Esophagus mucosa (tissue), 1 donor: Measurements from ENCODE around the gene IGLL5. TPM values are rescaled to one million over a fixed set of nuclear protein-coding genes. Genes with fewer than 3 reads are reported as not detected.
"Not testable (repeated sequence)": the region's sequence is repeated elsewhere in the genome, so short reads cannot be mapped to it uniquely, and the experiment has no call there.

ENCODE experiments used
- ATAC-seq: fragments of 200-7000 bp; cut with Tn5 transposase; one replicate; pipeline ENCODE4 v1.9.1; 2020
- total RNA-seq: library from RNA; stranded (reverse); gene quantifications from one replicate; pipeline ENCODE4 v1.2.4, GENCODE V29; 2023
- donor health status: DM: yes; HTN: yes; CAD: no.

The IGLL5 gene
- total RNA-seq, 1 donor from 2014 or later: 1.8 TPM

DNA sequence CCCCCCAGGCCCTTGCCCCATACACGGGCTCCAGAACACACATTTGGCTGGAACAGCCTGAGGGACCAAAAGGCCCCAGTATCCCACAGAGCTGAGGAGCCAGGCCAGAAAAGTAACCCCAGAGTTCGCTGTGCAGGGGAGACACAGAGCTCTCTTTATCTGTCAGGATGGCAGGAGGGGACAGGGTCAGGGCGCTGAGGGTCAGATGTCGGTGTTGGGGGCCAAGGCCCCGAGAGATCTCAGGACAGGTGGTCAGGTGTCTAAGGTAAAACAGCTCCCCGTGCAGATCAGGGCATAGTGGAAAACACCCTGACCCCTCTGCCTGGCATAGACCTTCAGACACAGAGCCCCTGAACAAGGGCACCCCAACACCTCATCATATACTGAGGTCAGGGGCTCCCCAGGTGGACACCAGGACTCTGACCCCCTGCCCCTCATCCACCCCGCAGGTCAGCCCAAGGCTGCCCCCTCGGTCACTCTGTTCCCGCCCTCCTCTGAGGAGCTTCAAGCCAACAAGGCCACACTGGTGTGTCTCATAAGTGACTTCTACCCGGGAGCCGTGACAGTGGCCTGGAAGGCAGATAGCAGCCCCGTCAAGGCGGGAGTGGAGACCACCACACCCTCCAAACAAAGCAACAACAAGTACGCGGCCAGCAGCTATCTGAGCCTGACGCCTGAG, 13.1 kb downstream of the IGLL5 start:
- ATAC-seq: not testable (repeated sequence)

DNA sequence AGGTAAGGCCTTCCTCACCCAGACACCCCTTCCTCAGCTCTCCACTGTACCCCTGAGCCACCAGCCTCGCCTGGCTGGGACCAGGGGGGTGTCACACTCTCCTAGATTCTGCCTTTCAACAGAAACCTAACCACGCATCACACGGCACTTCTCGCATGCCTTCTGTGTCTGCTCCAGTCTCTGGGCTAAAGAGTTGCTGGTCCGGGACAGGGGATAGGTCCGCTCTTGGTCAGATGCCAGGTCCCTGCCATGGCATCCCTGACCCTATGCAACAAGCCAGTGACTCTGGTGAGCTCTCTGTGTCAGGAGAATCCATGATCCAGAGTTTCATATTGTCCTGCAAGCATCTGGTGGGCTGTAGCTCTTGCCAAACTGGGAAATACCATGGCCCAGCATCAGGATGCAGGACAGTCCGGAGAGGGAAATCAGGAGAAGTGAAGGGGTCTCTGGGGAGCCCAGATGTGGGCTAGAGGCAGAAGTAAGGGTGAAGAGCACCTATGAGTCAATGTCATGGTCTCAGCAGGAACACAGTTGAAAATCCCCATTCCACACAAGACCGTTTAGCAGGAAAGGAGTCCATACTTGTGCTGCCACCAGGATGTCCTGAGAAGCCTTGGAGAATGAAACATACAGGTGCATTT, 14.1 kb downstream of the IGLL5 start:
- no peak for ATAC-seq

DNA sequence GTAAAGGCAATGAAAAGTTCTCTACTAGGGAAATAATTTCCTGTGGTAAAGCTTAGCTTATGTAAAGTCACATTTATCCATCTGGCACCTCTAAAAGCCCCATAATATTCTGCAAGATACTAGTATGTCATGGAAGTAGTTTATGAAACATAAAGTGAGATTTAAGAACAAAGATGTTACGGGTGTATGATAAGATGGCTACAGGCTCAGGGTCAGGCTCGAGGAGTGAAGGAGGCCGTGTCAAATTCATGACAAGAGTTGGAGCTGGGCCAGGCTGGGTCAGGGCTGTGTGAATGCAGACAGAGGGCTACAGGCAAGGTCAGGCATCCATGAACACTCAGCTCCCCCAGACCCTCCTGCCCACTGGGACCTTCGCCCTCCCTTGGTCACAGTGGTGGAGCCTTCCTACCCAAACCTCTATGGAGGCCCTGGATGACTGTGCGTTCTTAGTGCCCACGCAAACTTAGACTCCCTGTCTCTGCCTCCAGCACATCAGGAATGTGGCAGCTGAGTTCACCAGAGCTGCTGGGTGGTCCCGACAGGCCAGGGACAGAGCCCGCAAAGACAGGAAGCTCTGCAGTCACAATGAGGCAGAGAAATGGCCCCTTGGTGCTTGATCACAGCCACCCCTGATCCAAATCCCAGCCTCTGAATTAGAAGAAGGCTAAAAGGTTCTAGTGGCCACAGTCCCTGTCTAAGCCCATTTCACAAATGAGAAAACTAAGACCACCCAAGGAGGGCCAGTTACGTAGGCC, 14.8 kb downstream of the IGLL5 start:
- ATAC-seq: no peak

DNA sequence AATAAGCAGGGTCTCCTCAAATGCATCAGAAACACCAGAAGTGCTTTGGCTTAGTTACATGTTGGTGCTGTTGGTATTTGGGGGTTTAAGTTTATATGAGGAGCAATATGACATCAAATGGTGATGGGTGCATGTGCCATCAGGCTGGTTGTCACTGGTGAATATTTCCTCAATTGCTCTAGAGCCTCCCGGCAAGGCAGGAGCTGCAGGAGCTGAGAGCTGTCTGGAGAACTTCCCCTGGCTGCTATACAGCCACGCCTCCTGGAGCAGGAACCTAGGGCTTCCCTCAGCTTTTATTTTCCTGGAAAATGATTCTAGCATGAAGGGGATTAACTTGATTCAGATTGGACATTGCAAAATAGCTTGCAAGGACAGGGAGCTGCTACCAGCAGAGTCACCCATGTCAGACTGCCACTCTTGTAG, 15.8 kb downstream of the IGLL5 start:
- no peak for ATAC-seq

DNA sequence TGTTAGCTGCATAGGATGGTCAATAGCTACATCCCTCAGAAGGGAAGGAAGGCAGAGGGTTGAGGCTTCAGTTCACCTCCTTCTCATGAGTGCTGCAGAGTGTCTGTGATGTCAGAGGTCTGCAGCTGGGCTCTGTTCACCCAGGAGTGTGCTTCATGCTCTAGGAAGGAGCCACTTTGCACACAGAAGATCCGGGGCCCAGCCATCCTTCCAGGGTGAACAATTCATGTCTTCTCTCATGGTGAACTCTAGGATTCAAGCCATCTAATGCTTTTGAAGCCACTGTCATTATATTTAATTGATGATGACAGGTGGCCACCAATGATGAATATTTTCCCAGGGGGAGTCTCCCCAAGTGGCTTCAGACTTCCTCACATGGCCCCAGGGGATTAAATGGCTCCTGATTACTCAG, 16.2 kb downstream of the IGLL5 start:
- ATAC-seq: not testable (repeated sequence)

DNA sequence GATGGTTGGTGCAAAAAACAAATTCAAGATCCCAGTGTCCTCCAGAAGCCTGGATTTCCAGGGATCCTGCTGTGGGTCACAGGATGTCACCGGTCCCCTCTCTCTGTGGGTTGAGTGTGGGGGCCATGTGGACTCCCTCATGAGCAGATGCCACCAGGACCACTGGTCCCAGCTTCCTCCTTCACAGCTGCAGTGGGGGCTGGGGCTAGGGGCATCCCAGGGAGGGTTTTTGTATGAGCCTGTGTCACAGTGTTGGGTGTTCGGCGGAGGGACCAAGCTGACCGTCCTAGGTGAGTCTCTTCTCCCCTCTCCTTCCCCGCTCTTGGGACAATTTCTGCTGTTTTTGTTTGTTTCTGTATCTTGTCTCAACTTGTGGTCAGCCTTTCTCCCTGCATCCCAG, 17.1 kb downstream of the IGLL5 start:
- ATAC-seq: not testable (repeated sequence)

DNA sequence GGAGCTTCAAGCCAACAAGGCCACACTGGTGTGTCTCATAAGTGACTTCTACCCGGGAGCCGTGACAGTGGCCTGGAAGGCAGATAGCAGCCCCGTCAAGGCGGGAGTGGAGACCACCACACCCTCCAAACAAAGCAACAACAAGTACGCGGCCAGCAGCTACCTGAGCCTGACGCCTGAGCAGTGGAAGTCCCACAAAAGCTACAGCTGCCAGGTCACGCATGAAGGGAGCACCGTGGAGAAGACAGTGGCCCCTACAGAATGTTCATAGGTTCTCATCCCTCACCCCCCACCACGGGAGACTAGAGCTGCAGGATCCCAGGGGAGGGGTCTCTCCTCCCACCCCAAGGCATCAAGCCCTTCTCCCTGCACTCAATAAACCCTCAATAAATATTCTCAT, 18.8 kb downstream of the IGLL5 start:
- not testable (repeated sequence) for ATAC-seq

DNA sequence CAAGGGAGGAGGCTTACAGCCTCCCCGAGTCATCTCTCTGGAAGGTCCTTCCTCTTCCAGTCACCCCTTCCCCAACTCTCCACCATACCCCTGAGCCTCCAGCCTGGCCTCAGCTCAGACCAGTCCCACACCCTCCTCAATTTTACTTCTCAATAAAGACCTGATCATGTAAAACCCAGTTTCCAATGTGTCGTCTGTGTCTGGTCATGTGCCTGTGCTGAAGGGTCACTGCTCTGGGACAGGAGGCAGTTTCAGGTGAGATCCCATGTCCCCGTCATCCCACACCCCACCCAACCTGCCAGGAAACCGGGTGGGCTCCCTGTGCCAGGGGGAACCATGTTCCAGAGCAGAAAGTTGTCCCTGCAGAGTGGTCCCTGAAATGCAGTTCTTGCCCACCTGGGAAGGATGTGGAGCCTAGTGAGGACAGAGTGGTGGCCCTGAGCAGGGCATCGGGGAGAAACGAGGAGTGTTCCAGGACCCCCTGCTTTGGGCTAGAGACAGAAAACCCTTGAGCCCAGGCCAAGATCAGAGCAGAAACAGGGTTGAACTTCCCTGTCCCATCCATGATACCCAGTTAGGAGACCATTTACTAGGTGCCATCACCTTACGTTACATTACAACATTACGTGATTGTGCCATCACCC, 19.4 kb downstream of the IGLL5 start:
- ATAC-seq: no peak

DNA sequence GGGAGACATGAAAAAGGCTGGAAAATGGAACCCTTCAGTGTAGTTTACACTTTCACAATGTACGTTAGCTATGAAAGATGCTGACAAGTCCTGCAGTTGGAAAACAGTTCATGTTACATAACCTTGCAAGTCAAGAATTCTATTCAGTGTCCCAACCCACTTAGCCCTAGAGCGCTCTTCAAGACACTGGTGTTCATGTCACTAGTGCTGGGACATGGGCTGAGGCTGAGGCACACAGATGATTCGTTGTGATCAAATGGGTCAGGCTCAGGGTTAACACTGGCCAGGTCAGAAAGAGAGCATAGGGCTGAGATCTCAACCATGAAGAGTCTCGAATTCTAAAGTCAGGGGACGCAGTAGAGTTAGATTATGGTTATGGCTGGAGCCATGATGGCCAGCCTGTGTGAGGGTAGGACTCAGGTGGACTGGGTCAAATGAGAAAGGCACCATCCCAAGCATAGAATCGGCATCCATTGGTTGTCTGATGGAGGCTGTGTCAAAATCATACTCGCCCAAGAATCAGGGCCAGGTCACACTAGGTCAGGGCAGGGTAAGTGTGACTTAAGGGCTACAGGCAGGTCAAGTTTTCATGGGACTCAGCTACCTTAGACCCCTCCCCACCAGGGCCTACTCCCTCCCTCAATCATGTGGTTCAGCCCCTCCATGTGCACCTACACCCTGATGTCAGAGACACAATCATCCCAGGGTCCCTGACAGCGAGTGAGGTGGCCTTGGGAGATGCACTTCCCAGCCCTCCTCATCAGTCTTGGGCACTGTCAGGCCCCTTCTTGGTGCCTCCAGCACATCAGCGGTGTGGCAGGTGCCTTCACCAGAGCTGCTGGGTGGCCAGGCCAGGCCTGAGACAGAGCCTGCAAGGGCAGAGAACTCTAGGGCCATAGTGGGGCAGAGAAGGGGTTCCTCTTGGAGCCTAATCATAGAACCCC, 20.2 kb downstream of the IGLL5 start:
- ATAC-seq: no peak

DNA sequence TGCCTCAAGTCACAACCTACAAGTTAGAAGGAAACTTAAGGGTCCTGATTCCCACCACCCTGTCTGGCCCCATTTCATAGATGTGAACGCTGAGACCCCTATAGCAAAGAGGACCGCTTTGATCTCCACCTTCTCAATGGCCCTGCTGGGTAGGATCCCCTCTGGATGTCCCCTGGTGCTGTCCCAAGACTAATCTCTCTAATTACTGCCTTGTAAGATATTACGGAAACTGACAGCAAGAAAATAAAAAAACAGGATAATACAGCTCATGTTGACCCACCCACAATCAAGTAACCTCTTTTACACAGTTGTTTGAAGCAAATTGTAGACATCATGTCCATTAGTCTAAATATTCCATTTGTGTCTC, 20.9 kb downstream of the IGLL5 start:
- ATAC-seq: no peak

DNA sequence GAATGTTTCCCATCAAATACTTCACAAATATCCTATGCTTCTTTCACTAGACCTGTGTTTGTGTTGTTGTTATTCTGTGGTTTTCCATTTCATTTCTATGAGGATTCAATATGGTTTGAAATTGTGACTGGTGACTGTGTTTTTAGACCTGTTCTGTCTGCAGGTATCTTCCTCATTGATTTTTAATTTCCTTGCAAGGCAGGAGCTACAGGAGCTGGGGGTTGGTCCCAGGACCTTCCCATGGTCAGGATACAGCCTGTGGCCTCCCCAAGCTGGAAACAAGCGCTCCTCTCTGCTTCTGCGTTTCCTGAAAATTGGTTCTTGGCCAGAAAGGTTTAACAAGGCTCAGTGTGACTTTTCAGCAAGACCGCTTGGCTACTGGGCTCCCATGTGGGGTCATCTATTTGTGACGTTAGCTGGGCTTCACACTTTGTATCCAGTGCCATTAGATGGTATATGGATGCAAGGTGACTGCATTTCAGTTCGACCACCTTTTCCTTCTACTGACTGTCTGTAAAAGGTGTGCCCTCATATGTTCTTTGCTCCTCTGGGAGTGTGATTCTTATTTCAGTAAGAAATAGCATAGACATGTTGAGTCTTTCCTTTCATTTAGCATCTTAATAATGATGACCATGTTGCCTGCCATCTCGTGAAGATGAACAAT, 21.5 kb downstream of the IGLL5 start:
- no peak for ATAC-seq

DNA sequence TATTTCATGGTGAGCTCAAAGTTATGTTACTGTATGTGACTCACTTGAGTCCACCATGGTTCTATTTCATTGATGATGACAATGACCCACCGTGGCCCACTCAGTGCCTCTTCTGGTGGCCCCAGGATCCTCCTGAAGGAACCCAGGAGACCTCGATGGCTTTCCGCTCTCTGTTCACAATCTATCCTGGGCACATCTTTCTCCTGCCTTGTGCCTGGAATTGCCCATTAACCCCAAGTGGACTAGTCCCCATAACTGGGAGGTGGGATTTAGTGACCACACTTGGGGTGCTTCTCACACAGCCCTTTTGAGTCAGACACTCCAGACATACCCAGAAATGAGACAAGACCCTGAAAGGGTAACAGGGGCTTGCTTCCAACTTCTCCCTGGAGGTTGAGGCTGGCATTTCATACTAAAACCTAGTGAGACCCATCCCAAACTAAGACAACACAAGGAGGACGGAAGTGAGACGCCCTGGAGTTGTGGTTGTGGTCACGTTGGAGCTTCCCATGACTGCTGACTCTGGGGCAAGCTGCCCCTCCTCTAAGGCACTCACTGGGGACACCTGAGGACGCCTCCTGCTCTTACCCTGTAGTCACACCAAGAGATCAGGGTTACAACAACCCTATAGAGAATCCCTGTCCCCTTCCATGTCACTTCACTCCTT, 22.1 kb downstream of the IGLL5 start:
- ATAC-seq: no peak

DNA sequence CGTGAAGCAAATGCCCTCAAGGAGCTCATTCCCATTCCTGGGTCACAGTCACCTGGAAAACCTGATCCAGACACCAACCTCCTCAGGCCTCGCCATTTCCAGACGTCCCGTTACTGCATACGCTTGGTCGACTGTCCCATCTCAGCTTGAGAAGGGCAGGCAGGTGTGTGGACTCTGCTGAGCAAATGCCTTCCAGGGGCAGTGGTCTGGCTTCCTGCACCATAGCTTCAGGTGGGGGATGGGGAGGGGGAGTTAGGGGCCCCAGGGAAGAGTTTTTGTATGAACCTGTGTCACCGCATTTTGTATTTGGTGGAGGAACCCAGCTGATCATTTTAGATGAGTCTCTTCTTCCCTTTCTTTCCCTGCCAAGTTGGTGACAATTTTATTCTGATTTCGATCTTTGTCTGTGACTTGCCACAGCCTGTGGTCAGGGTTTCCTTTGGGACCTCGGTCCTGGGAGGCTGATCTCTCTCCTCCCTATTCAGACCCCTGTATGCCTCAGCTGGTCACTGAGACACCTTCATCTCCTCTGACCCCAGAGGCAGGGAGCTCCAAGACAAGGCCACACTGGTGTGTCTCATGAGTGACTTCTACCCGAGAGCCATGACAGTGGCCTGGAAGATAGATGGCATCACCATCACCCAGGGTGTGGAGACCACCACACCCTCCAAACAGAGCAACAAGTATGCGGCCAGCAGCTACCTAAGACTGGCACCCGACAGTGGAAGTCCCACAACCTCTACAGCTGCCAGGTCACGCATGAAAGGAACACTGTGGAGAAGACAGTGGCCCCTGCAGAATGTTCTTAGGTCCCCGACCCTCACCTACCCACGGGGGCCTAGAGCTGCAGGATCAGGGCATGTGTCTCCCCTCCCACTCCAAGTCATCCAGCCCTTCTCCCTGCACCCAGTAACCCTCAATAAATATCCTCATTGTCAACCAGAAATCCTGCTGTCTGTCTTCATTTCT, 22.9 kb downstream of the IGLL5 start:
- no peak for ATAC-seq

DNA sequence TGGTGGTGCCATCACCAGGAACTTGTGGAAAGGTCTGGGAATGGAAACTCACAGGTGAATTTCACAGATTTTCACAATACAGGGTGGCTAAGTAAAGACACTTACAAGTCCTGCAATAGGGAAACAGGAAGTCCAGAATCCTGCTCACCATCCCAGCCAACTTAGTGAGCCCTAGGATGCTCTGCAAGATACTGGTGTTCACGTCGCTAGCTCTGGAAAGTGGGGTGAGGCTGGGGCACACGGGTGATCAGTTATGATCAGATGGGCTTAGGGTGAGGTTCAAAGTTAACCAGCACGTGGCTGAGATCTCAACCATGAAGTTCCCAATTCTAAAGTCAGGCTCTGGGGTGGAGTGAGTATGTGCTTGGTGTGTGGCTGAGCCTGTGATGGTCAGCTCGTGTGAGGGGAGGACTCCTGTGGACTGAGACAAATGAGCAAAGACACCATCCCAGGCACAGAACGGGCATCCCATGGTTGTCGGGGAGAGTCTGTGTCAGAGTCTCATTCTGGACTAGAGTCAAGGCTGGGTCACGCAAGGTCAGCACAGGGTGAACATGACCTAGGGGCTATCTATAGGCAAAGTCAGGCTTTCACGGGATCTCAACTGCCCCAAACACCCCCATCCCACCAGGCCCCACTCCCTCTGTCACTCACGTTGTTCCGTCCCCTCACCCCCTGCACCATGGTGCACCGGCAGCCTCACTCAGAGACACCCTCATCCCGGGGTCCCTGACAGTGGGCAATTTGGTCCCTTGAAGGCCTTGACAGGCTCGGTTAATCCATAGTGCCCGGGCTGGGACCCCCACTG, 23.9 kb downstream of the IGLL5 start:
- no peak for ATAC-seq

DNA sequence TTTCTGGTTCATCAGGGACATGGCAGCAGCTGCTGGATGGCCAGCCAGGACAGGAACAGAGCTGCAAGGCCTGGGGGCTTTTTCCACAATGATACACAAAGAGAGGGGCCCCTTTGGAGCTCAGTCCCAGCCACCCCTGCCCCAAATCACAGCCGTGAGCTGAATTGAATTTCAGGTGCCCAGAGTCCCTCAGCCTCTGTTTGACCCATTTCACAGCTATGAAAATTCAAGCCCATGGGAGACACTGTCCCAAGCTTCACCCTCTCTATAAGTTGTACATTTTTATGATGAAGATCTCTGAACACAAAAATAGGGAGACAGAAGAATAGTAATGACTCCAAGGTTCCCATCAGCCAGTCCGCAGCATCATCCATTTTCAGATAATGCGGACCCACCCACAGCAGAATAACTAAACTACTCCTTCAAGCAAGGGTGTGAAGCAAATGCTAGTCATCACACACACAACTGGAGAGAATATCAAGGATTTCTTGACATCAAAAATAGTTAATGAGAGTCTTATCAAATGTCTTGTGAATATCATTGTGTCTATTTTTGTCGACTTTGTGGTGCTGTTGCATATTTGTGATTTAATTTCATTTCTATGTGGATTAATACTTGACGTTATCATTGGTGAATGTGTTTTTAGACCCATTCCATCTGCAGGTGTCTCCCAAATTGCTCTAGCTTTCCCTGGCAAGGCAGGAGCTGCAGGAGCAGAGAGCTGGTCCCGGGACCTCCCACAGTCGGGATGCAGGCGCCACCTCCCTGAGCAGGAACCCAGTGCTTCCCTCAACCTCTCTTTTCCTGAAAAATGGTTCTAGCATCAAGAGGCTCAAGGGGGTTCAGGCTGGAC, 24.7 kb downstream of the IGLL5 start:
- no peak for ATAC-seq

DNA sequence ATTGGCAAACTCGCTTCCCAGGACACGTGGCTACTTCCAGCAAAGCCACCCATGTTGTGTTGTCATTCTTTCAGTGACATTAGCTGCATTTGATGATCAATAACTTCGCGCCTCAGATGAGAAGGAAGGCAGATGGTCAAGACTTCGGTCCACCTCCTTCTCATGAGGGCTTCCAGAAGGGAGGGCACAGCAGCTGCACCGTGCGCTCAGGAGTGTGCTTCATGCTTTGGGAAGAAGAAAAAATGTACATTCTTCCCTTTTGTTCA, 25.3 kb downstream of the IGLL5 start:
- ATAC-seq: no peak

DNA sequence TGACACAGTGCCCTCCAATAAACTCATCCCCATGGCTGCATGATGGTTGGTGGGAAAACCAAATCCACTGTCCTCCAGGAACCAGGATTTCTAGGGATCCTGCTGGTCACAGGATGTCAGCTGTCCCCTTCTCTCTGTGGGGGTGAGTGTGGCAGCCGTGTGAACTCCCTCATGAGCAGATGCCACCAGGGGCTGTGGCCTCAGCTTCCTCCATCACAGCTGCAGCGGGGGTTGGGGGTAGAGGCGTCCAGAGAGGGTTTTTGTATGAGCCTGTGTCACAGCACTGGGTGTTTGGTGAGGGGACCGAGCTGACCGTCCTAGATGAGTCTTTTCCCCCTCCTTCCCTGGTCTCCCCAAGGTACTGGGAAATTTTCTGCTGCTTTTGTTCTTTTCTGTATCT, 26.4 kb downstream of the IGLL5 start:
- ATAC-seq: no peak
